GM20000 (cell line): ENCODE results near the gene RANBP17.
"Not testable (repeated sequence)": the region's sequence is repeated elsewhere in the genome, so short reads cannot be mapped to it uniquely, and the experiment has no call there.

ENCODE experiments used
- DNase-seq: peaks from one replicate; pipeline ENCODE4 v3.0.0; 2012; ENCODE audit warnings: low spot score
- CTCF ChIP-seq: IDR thresholded peaks from 2 replicates; pipeline ENCODE4 v1.5.1; 2012; ENCODE audit warnings: mild to moderate bottlenecking, control low read depth; ENCODE audit errors: extremely low read depth, missing control alignments

Gene RANBP17

GRCh38 chr5:170832241-170832640, 29.6 kb upstream of the RANBP17 start:
- TF ChIP-seq CTCF = no peak
- no peak for DNase-seq

DNA sequence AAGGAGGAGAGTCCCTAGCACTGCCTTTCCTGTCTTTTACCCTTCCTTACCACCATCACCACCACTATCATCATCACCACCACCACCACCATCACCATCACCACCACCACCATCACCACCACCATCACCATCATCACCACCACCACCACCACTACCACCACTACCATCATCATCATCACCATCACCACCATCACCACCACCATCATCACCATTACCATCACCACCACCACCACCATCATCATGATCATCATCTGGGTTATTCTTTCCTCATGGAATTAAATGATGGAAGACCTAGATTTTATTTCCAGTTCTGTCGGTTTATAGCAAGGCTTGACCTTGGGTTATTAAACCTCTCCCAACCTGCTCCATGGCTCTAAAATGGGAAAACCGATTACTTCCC, 27.8 kb upstream of the RANBP17 start:
- not testable (repeated sequence) for DNase-seq

- no peak for TF ChIP-seq CTCF
- no peak for DNase-seq
Observed at GRCh38 chr5:170836226-170836625, 25.6 kb upstream of the RANBP17 start.

DNA sequence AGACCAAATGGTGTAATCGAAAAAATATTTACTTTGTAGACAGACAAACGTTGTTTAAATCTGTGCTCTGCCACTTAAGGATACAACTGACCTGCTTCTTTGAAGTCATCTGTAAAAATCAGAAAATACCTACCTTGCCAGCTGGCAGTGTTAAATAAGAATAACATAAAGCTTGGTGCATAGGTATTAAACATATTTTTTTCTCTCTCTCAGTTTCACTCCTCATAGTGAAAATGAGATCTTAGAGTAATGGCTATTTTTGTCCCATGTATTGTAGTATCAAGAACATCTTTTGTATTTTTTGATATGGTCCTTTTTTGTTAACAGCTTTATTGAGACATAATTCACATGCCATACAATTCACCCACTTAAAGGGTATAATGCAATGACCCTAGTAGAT, 17.9 kb upstream of the RANBP17 start:
- no peak for DNase-seq
- TF ChIP-seq CTCF = no peak

DNA sequence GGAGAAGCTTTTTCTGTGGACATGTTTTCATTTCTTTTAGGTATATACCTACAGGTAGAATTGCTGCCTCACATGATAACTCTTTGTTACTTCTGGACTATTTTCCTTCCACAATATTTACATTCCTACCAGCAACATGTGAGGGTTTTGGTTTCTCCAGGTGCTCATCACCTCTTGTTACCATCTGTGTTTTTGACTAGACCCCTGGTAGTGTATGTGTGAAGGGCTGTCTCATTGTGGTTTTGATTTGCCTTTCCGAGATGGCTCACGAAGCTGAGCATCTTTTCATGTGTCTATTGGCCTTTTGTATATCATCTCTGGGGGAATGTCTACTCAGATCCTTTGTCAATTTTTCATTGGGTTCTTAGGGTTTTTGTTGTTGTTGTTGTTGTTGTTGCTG, 17.2 kb upstream of the RANBP17 start:
- TF ChIP-seq CTCF = no peak
- DNase-seq = no peak

- TF ChIP-seq CTCF = no peak
- DNase-seq = no peak
Observed at GRCh38 chr5:170846416-170846815, 15.4 kb upstream of the RANBP17 start.

GRCh38 chr5:170846846-170847245, 15.0 kb upstream of the RANBP17 start:
- DNase-seq = no peak
- TF ChIP-seq CTCF = no peak

GRCh38 chr5:170848033-170848432, 13.8 kb upstream of the RANBP17 start:
- no peak for TF ChIP-seq CTCF
- DNase-seq = no peak
